ENCODE results near the gene IRF9.

IRF9 gene

DNA sequence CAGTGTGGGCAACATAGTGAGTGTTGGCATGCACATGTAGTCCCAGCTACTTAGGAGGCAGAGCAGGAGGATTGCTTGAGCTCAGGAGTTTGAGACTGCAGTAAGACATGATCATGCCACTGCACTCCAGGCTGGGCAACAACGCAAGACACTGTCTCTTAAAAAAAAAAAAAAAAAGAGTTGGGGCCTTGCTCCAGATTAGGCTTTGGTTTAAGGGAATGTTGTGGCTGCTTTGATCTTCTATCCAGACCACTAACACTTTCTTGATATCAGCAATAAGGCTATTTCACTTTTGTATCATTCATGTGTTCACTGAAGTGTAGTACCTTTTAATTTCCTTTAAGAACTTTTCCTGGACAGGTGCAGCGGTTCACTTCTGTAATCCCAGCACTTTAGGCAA is 33.4 kb upstream of the IRF9 start:
- DNase-seq (no peak), ATAC-seq (no peak)
- Mint-ChIP-seq H3K27me3 (no peaks in the 10 kb centered on the region), H3K4me1 (peaks cover 36% of the 10 kb centered on the region), H3K27ac (no peak overlapping the region), H3K9me3 (no peaks in the 10 kb centered on the region), H3K4me3 (no peak overlapping the region)

DNA sequence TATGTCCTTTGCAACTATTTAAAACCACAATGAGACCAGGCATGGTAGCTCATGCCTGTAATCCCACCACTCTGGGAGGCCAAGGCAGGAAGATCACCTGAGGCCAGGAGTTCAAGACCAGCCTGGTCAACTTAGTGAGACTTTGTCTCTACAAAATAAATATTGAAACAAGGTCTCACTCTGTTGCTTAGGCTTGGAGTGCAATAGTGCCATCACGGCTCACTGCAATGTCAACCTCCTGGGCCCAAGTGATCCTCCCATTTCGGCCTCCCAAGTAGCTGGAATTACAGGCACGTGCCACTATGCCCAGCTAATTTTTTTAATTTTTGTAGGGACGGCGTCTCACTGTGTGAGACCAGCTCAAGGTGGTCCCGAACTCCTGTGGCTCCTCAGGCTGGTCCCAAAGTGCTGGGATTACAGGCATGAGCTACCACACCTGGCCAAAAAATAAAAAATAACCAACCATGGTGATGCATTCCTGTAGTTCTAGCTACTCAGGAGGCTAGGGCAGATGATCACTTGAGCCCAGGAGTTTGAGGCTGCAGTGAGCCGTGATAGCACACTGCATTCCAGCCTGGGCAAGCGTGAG is 31.6 kb upstream of the IRF9 start:
- Mint-ChIP-seq H3K27ac (no peak overlapping the region), H3K4me1 (peaks cover 30% of the 10 kb centered on the region), H3K4me3 (no peak overlapping the region), H3K27me3 (no peaks in the 10 kb centered on the region), H3K9me3 (no peaks in the 10 kb centered on the region)
- DNase-seq (no peak), ATAC-seq (no peak)

DNA sequence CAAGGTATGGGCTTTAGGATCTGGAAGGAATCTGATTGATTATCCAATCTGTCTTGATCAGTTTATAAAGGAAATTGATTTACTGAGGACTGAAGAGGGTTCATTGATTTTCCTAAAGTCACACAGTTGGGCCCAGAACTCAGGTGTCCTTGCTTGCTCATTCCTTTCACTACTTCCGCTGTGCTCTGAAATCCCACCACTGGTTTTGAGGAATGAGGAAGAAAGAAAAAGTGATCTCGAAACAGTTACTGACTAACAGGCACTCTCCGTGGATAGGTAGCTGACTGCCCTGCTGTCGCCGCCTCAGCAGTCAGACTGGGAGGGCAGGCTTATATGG is 30.7 kb upstream of the IRF9 start, which contains the start of gene FITM1:
Gene FITM1, plus strand, starts transcription at position 280 of the 337 bp plus-strand sequence. CDS start 905 bp downstream, outside the sequence.
- H3K4me3 Mint-ChIP-seq = no peak within 1 kb of the TSS

DNA sequence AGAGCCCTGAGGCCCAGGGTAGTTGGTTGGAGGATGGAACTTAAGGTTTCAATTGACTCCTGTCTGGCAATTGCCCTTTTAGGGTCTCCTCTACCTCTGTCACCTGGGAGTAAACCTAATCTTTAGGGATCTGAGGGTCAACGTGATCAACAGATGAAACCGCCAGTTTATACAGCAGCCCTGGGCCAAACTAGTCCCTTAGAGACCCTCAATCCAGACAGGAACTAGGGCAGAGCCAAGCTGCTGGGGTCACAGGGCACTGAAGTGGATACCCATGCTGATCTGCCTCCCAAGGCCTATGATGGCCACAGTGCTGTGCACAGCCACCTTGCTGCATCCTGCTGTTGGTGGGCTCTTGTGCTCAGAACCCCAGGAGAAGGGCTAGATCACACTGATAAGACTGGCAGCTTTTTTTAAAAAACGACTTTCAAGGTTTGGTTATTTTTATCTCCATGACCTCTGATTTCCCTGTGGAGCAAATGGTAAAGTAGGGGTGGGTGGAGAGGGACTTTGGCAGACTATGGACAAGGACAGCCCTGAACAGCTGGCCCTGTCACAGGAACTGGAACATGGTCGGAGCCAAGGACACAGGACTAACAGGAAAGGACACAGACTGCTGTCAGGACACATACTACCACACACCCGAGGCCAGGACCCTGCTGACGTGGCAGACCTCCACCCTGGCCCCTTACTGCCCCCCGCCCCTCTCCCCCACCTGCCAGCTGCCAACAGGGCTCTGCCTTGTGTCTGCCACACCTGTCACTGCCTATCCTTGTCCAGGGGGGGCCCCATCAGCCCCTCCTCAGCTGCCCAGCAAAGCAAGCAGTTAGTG is 30.1 kb upstream of the IRF9 start:
- Mint-ChIP-seq H3K27me3 (no peaks in the 10 kb centered on the region), H3K4me1 (peaks cover 40% of the 10 kb centered on the region), H3K4me3 (no peak overlapping the region), H3K9me3 (no peaks in the 10 kb centered on the region), H3K27ac (no peak overlapping the region)
- DNase-seq (no peak), ATAC-seq (no peak)

More for the DNA sequence above, 30.7 kb upstream of the IRF9 start, which contains the start of gene FITM1:
- ATAC-seq (no peak), DNase-seq (no peak)
- H3K4me1 Mint-ChIP-seq = peaks cover 36% of the 10 kb centered on the region
- no peaks in the 10 kb centered on the region for H3K9me3 Mint-ChIP-seq
- no peak within 1 kb of the TSS for H3K27ac Mint-ChIP-seq
- no peaks in the 10 kb centered on the region for H3K27me3 Mint-ChIP-seq

DNA sequence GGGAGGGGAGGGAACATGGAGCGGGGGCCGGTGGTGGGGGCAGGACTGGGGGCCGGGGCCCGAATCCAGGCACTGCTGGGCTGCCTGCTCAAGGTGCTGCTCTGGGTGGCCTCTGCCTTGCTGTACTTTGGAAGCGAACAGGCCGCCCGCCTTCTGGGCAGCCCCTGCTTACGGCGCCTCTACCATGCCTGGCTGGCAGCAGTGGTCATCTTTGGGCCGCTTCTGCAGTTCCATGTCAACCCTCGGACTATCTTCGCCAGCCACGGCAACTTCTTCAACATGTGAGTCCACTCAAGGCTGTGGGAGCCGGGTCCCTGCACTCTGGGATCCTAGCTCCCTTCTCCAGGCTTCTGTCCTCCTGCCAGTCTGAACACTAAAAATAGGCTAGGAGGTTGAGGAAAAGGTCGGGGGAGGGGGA is 29.5 kb upstream of the IRF9 start:
- ATAC-seq (no peak), DNase-seq (no peak)
- H3K4me3 Mint-ChIP-seq = peak overlapping the region in 1 of 2 donors; percentile 73
- H3K27me3 Mint-ChIP-seq = no peaks in the 10 kb centered on the region
- H3K4me1 Mint-ChIP-seq = peaks cover 40% of the 10 kb centered on the region
- peak overlapping the region in 1 of 2 donors; percentile 74 for H3K27ac Mint-ChIP-seq
- H3K9me3 Mint-ChIP-seq = no peaks in the 10 kb centered on the region

DNA sequence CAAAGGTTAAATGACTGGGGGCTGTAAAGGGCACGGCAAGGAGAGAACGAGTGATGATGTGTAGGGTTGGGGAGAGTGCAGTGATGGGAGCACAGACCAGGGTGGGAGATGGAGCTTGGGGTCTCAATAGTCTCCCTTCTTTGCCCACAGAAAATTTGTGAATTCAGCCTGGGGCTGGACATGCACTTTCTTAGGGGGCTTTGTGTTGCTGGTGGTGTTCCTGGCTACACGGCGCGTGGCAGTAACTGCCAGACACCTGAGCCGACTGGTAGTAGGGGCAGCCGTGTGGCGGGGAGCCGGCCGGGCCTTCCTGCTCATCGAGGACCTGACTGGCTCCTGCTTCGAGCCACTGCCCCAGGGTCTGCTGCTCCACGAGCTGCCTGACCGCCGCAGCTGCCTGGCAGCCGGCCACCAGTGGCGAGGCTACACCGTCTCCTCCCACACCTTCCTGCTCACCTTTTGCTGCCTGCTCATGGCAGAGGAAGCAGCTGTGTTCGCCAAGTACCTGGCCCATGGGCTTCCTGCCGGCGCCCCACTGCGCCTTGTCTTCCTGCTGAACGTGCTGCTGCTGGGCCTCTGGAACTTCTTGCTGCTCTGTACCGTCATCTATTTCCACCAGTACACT is 28.9 kb upstream of the IRF9 start:
- Mint-ChIP-seq H3K9me3 (no peaks in the 10 kb centered on the region), H3K4me3 (peak overlapping the region; percentile 52 to 73), H3K27ac (peak overlapping the region; percentile 90 to 95), H3K4me1 (peaks cover 46% of the 10 kb centered on the region), H3K27me3 (no peaks in the 10 kb centered on the region)
- ATAC-seq = no peak
- DNase-seq = peak; percentile 32 to 40

DNA sequence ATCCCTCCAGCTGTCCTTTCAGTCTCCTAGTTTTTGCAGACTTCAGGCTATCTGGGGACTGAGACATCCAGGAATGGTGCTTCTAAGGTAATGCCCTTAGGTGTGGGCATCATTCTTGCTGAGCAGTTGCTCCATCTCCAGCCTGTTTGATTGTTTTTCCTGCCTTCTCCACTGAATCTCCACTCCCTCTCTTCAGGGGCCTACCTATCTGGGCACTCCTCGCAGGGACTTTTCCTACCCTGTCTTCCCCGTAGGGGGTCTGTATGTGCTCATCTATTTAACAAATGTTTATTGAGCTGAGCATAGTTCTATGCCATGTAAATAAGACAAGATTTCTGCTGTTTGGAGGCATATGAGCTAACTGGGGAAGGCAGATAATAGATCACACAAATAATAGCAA is 28.1 kb upstream of the IRF9 start:
- Mint-ChIP-seq H3K4me1 (peaks cover 50% of the 10 kb centered on the region), H3K4me3 (peak overlapping the region; percentile 52 to 73), H3K27me3 (no peaks in the 10 kb centered on the region), H3K9me3 (no peaks in the 10 kb centered on the region), H3K27ac (peak overlapping the region; percentile 90 to 95)
- DNase-seq (no peak), ATAC-seq (no peak)

DNA sequence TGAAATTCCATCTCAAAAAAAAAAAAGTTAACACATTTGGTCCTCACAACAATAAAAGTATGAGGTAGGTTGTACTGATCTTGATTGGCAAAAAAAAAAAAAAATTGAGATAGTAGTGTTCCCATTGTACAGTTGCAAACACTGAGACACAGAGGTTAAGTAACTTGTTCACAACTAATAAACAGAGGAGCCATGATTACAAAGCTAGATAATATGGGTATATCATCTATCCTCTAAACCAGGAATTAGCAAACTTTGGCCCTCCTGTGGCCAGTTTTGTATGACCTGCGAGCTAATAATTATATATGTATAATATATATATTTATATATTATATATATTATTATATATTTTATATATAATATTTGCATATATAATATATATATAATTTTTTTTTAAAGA is 27.3 kb upstream of the IRF9 start:
- ATAC-seq = no peak
- no peak for DNase-seq
- H3K27ac Mint-ChIP-seq = no peak overlapping the region
- no peaks in the 10 kb centered on the region for H3K27me3 Mint-ChIP-seq
- H3K9me3 Mint-ChIP-seq = no peaks in the 10 kb centered on the region
- no peak overlapping the region for H3K4me3 Mint-ChIP-seq
- peaks cover 56% of the 10 kb centered on the region for H3K4me1 Mint-ChIP-seq

DNA sequence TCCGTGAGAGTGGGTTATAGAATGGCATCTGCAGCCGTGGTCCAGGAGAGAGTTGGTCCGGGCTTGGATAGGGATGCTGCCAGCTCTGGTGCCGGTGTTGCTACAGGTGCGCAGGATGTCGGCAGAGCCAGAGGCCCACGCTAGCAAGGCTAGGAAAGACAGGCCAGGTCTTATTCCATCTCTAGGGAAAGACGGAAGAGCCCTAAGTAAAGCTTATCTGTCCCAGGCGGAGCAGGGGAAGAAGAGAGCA is 25.6 kb upstream of the IRF9 start:
- H3K9me3 Mint-ChIP-seq = no peaks in the 10 kb centered on the region
- no peaks in the 10 kb centered on the region for H3K27me3 Mint-ChIP-seq
- peak overlapping the region; percentile 91 to 98 for H3K4me3 Mint-ChIP-seq
- DNase-seq = no peak
- peaks cover 68% of the 10 kb centered on the region for H3K4me1 Mint-ChIP-seq
- H3K27ac Mint-ChIP-seq = peak overlapping the region; percentile 79 to 92
- peak; percentile 3 for ATAC-seq

DNA sequence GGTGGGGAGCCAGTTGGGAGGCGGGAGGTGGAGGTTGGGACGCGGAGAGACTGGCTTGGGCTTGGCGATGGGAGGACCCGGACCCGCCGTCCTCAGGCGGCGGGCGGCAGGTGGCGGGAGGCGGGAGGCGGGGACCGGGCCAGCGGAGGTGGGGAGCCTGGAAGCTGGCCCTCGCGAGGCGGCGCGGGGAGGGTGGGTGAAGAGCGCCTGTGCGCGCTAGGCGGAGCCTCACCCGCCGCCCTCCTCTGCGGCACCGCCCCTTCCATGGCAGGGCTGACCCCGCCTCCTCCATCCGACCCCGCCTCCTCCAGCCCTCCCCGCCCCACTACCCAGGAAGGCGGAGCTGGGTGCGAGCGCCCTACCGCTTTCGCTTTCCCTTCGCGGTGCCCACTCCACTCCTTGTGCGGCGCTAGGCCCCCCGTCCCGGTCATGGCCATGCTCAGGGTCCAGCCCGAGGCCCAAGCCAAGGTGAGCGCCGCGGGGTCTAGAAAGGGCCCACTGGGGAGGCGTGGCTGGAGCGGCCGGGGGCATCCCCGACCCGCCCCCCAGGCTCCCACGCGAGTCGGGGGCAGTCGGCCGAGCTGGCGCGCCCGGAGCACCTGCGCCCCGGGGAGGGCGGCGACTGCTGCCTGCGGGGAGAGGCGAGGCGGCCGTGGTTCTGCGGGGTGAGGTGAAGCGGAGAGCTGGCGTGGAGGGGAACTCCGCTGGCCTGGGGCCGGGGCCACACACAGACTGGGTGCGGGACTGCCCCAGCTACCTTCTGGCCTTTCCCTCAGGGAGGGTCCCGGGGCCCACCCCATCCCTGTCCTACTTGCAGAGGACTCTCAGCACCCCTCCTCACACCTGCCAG is 25.0 kb upstream of the IRF9 start, which contains the start of gene PSME1:
Gene PSME1, plus strand, starts transcription at position 361 of the 850 bp plus-strand sequence. Its CDS starts 69 bp downstream, at position 430.
- Mint-ChIP-seq H3K27me3 (no peaks in the 10 kb centered on the region), H3K27ac (peak within 1 kb of the TSS; percentile 92 to 94), H3K4me3 (peak within 1 kb of the TSS; percentile 91 to 98), H3K4me1 (peaks cover 63% of the 10 kb centered on the region), H3K9me3 (no peaks in the 10 kb centered on the region)
- ATAC-seq (peak; percentile 92), DNase-seq (peak; percentile 94)

DNA sequence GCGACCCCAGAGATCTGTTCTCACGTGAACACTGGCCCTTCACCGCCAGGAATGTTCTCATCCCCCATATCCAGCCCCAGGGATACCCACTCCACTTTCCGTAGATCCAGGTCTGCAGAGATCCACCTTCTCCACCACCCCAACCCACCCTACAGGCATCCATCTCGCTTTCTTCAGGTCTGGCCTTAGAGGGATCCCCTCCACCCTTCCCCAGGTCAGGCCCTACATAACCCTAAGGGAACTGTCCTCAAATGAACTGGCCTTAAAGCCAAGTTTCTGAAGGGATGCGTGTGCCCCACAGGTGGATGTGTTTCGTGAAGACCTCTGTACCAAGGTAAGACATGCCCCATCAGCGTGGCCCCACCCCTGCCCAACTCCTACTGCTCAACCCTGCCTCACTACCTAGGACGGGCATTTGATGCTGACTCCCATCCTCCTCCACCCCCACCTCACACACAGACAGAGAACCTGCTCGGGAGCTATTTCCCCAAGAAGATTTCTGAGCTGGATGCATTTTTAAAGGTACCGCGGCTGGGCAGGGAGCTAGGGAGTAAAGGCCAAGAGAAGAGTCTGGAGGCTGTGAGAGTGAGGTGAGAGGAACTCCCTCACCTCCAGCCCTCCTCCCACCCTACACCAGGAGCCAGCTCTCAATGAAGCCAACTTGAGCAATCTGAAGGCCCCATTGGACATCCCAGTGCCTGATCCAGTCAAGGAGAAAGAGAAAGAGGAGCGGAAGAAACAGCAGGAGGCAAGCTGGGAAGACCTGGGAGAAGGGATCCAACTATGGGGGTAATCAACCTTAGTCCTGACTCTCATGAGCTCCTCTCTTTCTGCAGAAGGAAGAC is 24.2 kb upstream of the IRF9 start:
- DNase-seq = no peak
- H3K27me3 Mint-ChIP-seq = no peaks in the 10 kb centered on the region
- peak overlapping the region; percentile 91 to 94 for H3K27ac Mint-ChIP-seq
- H3K4me1 Mint-ChIP-seq = peaks cover 60% of the 10 kb centered on the region
- H3K4me3 Mint-ChIP-seq = peak overlapping the region; percentile 91 to 98
- no peaks in the 10 kb centered on the region for H3K9me3 Mint-ChIP-seq
- ATAC-seq = no peak

DNA sequence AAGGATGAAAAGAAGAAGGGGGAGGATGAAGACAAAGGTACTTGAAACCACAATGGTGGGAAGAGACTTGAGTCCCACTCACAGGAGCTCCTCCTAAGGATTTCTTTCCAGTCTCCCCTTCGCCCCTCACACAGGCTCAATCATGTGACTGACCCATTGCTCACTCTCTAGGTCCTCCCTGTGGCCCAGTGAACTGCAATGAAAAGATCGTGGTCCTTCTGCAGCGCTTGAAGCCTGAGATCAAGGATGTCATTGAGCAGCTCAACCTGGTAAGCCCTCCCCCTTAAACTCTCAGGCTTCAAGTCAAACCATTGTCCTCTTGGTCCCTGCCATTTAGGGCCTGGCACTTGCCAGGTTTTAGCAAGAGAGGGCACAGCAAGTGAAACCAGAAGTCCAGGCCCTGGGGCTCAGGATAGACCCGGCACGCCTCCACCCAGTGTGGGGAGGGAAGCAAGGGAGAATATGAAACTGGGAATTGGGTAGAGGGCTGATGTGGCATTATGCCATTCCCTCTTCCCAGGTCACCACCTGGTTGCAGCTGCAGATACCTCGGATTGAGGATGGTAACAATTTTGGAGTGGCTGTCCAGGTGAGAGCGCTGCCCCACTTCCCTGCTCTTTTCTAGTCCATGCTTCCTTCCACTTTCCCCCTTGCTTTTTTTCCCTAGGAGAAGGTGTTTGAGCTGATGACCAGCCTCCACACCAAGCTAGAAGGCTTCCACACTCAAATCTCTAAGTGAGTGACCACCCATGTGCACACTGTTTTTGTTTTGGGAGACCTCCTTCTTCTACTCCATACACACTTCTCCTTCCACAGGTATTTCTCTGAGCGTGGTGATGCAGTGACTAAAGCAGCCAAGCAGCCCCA is 23.3 kb upstream of the IRF9 start:
- H3K27ac Mint-ChIP-seq = peak overlapping the region in 1 of 2 donors; percentile 94
- peaks cover 60% of the 10 kb centered on the region for H3K4me1 Mint-ChIP-seq
- ATAC-seq (no peak), DNase-seq (no peak)
- no peaks in the 10 kb centered on the region for H3K27me3 Mint-ChIP-seq
- peak overlapping the region; percentile 91 to 98 for H3K4me3 Mint-ChIP-seq
- no peaks in the 10 kb centered on the region for H3K9me3 Mint-ChIP-seq

DNA sequence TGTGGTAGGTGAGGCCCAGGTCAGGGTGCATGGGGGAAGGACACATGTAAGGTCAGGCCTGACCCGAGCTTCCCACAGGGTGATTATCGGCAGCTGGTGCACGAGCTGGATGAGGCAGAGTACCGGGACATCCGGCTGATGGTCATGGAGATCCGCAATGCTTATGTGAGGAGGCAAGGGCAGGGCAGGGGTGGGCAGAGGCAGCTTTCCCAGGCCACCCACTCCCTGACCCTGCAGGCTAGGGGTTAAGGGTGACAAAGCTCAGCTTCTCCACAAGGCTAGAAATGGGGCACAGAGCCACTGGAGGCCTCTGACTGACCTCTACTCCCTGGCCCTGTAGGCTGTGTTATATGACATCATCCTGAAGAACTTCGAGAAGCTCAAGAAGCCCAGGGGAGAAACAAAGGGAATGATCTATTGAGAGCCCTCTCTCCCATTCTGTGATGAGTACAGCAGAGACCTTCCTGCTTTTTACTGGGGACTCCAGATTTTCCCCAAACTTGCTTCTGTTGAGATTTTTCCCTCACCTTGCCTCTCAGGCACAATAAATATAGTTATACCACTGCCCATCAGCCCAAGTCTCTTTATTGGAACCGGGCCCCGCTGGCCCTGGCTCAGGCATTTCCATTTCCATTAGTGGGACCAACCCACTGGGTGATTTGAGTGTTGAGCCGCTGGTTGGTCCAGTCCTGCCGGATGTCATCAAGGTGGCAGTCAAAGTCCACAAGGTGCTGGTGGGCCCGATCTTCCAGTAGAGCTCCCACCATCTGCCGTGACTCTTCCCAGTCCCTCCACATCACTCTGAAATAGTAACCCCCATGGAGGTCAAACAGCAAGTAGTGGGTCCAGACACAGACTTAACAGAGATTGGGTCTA is 22.4 kb upstream of the IRF9 start:
- Mint-ChIP-seq H3K27ac (peak overlapping the region; percentile 27 to 92), H3K4me3 (peak overlapping the region; percentile 75 to 96), H3K9me3 (no peaks in the 10 kb centered on the region), H3K4me1 (peaks cover 63% of the 10 kb centered on the region), H3K27me3 (no peaks in the 10 kb centered on the region)
- ATAC-seq (no peak), DNase-seq (no peak)
